Panc1 (cell line): ENCODE measurements around the gene QRFP. TPM values are rescaled to one million over a fixed set of nuclear protein-coding genes. Genes with fewer than 3 reads are reported as not detected.
A peak's percentile ranks its signal among the peaks of the same experiment; 100 is the strongest.

ENCODE experiments used
- ATAC-seq: fragments of 200-7000 bp; cut with Tn5 transposase; 2 replicates; pipeline ENCODE4 v1.9.1; 2020; ENCODE audit warnings: mild to moderate bottlenecking, moderate library complexity
- BruUV-seq: library from RNA; stranded (reverse); fragments of 400-500 nt; replicated peaks from 2 replicates; lab custom pipeline; 2021; lab: Mats Ljungman, UMichigan
- CTCF ChIA-PET: fragments of 300-600 bp; sonication (Branson Sonifier 250); formaldehyde crosslinking; loops from one replicate; lab custom pipeline; 2022; ENCODE audit warnings: antibody characterized with exemption; lab: Charles Lee
- POLR2A ChIA-PET: fragments of 300-600 bp; sonication (Branson Sonifier 250); formaldehyde crosslinking; loops from one replicate; lab custom pipeline; 2022; ENCODE audit warnings: antibody characterized with exemption; lab: Charles Lee
- DNase-seq: peaks from one replicate; pipeline ENCODE4 v3.0.0-alpha.2; 2010; ENCODE audit warnings: low read depth, low spot score
- H3K27ac ChIP-seq: 2 replicates; pipeline ENCODE4 v1.5.1; 2011; ENCODE audit warnings: mild to moderate bottlenecking, low read length, inconsistent platforms
- H3K27me3 ChIP-seq: fragments of 200-500 bp; sonication (Bioruptor generic); 2 replicates; pipeline ENCODE4 v1.6.0; 2014; ENCODE audit warnings: low read length, inconsistent platforms; ENCODE audit not compliant: control insufficient read depth, insufficient read depth
- H3K36me3 ChIP-seq: fragments of 200-500 bp; sonication (Bioruptor generic); 2 replicates; pipeline ENCODE4 v1.5.1; 2014; ENCODE audit warnings: inconsistent platforms, mild to moderate bottlenecking, low read length, moderate library complexity; ENCODE audit not compliant: control insufficient read depth, insufficient read depth
- H3K4me1 ChIP-seq: 2 replicates; pipeline ENCODE4 v1.5.1; 2011; ENCODE audit warnings: inconsistent platforms, mild to moderate bottlenecking, low read length, moderate library complexity; ENCODE audit not compliant: control insufficient read depth, insufficient read depth
- H3K4me3 ChIP-seq, 2 experiments: 2 replicates each; pipeline ENCODE4 v1.5.1; 2011 to 2012; ENCODE audit warnings: low read depth in 2 of 2, low read length in 2 of 2, mild to moderate bottlenecking in 2 of 2, inconsistent platforms in 1 of 2, moderate library complexity in 1 of 2
- H3K9me3 ChIP-seq: fragments of 200-500 bp; sonication (Bioruptor generic); 2 replicates; pipeline ENCODE4 v1.5.1; 2014; ENCODE audit warnings: low read depth, mild to moderate bottlenecking, inconsistent platforms, low read length, moderate library complexity; ENCODE audit not compliant: control insufficient read depth, insufficient read depth
- CTCF ChIP-seq: fragments of 450-650 bp; IDR thresholded peaks from 2 replicates; pipeline ENCODE4 v1.5.1; 2017; ENCODE audit warnings: mild to moderate bottlenecking
- REST ChIP-seq, 2 experiments: IDR thresholded peaks; 2 replicates each; pipeline ENCODE4 v1.6.1; 2011 to 2012; ENCODE audit warnings: low read depth in 2 of 2, control low read depth in 1 of 2, low read length in 1 of 2, mild to moderate bottlenecking in 1 of 2, moderate library complexity in 1 of 2; ENCODE audit not compliant: insufficient read depth in 1 of 2
- SIN3A ChIP-seq: IDR thresholded peaks from 2 replicates; pipeline ENCODE4 v1.6.1; 2012; ENCODE audit warnings: low read depth, mild to moderate bottlenecking, low read length, moderate library complexity, borderline replicate concordance; ENCODE audit not compliant: insufficient read depth
- TCF7L2 ChIP-seq: IDR thresholded peaks from 2 replicates; pipeline ENCODE4 v1.6.1; 2011; ENCODE audit warnings: mild to moderate bottlenecking, low read depth, low read length, inconsistent platforms
- in situ Hi-C: cut with HindIII; loops from 2 replicates; pipeline ENCODE4 v1.10.0; 2016; ENCODE audit warnings: low sequenced_read_pairs, low pct_unique_long_range_greater_than_20kb
- intact Hi-C: fragments of 100-400 bp; cut with micrococcal nuclease; formaldehyde crosslinking; loops from one replicate; pipeline ENCODE4 v1.10.0; 2022; ENCODE audit not compliant: unreplicated experiment
- total RNA-seq: library from RNA; stranded (reverse); gene quantifications from one replicate; pipeline ENCODE4 v1.2.1, GENCODE V29; 2021; ENCODE audit not compliant: unreplicated experiment

QRFP gene
- total RNA-seq, 1 experiment from 2014 or later, result not detected

- CTCF ChIA-PET, result no interaction called here
- TF ChIP-seq CTCF (peak; percentile 38), TCF7L2 (no peak), SIN3A (no peak)
- peak; percentile 73 for ATAC-seq
- no peak overlapping the region for H3K4me3 ChIP-seq
- in situ Hi-C loops, result no loop called here
- no peaks in the 10 kb centered on the region for H3K9me3 ChIP-seq
- H3K4me1 ChIP-seq, result peaks cover 8% of the 10 kb centered on the region
- POLR2A ChIA-PET, result no interaction called here
- H3K36me3 ChIP-seq, result no peaks in the 10 kb centered on the region
- no peaks in the 10 kb centered on the region for H3K27me3 ChIP-seq
- DNase-seq, result no peak
- H3K27ac ChIP-seq, result no peak overlapping the region; the same call in 1 of the 2 replicates
- intact Hi-C loops, result no loop called here
- no TSS peak for BruUV-seq
Observed at GRCh38 chr9:130860458-130861316, 35.9 kb downstream of the QRFP start.

GRCh38 chr9:130858739-130859705, 37.6 kb downstream of the QRFP start:
- H3K36me3 ChIP-seq, result peaks cover 2% of the 10 kb centered on the region; the same call in 1 of the 2 replicates
- H3K27me3 ChIP-seq, result no peaks in the 10 kb centered on the region
- no TSS peak for BruUV-seq
- H3K4me1 ChIP-seq, result peaks cover 23% of the 10 kb centered on the region
- TF ChIP-seq REST (IDR thresholded peaks at IDR 0.05; ENCODE audit: insufficient read depth in 1 of 2, low read depth in 2 of 2, low read length in 1 of 2), result no peak
- no peak overlapping the region for H3K27ac ChIP-seq
- ChIA-PET POLR2A (no interaction called here), CTCF (no interaction called here)
- H3K4me3 ChIP-seq, result no peak overlapping the region
- in situ Hi-C loops (no loop called here), intact Hi-C loops (no loop called here)
- ATAC-seq, result no peak
- H3K9me3 ChIP-seq, result no peaks in the 10 kb centered on the region
- DNase-seq, result no peak
